Liver (tissue), 9 donors: ENCODE measurements around the gene GDPD2. TPM values are rescaled to one million over a fixed set of nuclear protein-coding genes. Genes with fewer than 3 reads are reported as not detected.

Source experiments
- DNase-seq: peaks from one replicate; pipeline ENCODE4 v3.0.0-alpha.2; 2017; ENCODE audit warnings: low spot score
- H3K27ac ChIP-seq, 2 donors: one replicate each; pipeline ENCODE4 v1.7.0; 2013; ENCODE audit warnings: inconsistent platforms in 2 of 2, low read length in 2 of 2, control low read depth in 1 of 2, low read depth in 1 of 2, mild to moderate bottlenecking in 1 of 2
- H3K27me3 ChIP-seq, 4 donors: one replicate each; pipeline versions ENCODE4 v1.6.1 to v1.7.0; 2013; ENCODE audit warnings: low read length in 3 of 4, inconsistent platforms in 1 of 4, mild to moderate bottlenecking in 1 of 4, moderate library complexity in 1 of 4; ENCODE audit not compliant: control insufficient read depth in 4 of 4, insufficient read depth in 4 of 4
- H3K36me3 ChIP-seq, 4 donors: one replicate each; pipeline versions ENCODE4 v1.6.1 to v1.7.0; 2013; ENCODE audit warnings: low read length in 3 of 4, mild to moderate bottlenecking in 3 of 4, low read depth in 1 of 4, moderate library complexity in 1 of 4; ENCODE audit not compliant: control insufficient read depth in 4 of 4, insufficient read depth in 3 of 4
- H3K4me1 ChIP-seq, 4 donors: one replicate each; pipeline versions ENCODE4 v1.6.1 to v1.7.0; 2013; ENCODE audit warnings: low read length in 3 of 4, mild to moderate bottlenecking in 3 of 4, moderate library complexity in 1 of 4; ENCODE audit not compliant: control insufficient read depth in 4 of 4, insufficient read depth in 4 of 4
- H3K4me3 ChIP-seq, 3 donors: one replicate each; pipeline versions ENCODE4 v1.6.1 to v1.7.0; 2013; ENCODE audit warnings: low read length in 3 of 3, control low read depth in 1 of 3, low read depth in 1 of 3, mild to moderate bottlenecking in 1 of 3
- H3K9ac ChIP-seq, 2 donors: one replicate each; pipeline ENCODE4 v1.7.0; 2013; ENCODE audit warnings: low read length in 2 of 2, mild to moderate bottlenecking in 2 of 2, moderate library complexity in 2 of 2, control low read depth in 1 of 2, low read depth in 1 of 2
- H3K9me3 ChIP-seq, 4 donors: one replicate each; pipeline versions ENCODE4 v1.6.1 to v1.7.0; 2013; ENCODE audit warnings: low read length in 3 of 4; ENCODE audit not compliant: control insufficient read depth in 4 of 4
- EGR1 ChIP-seq, 2 donors: IDR thresholded peaks; 2 replicates each; pipeline ENCODE4 v1.6.1; 2016 to 2018; ENCODE audit warnings: antibody characterized with exemption in 2 of 2, low read depth in 2 of 2
- FOXA1 ChIP-seq: IDR thresholded peaks from 2 replicates; pipeline ENCODE4 v1.6.1; 2016; ENCODE audit warnings: antibody characterized with exemption
- FOXA2 ChIP-seq: IDR thresholded peaks from 2 replicates; pipeline ENCODE4 v1.6.1; 2016; ENCODE audit warnings: antibody characterized with exemption
- GABPA ChIP-seq, 2 donors: IDR thresholded peaks in 1 of 2; conservative IDR thresholded peaks in 1 of 2; 2 replicates each; pipeline ENCODE4 v1.6.1; 2016; ENCODE audit warnings: antibody characterized with exemption in 2 of 2, mild to moderate bottlenecking in 1 of 2, moderate library complexity in 1 of 2
- HNF4A ChIP-seq, 2 donors: conservative IDR thresholded peaks; 2 replicates each; pipeline ENCODE4 v1.6.1; 2016; ENCODE audit warnings: antibody characterized with exemption in 2 of 2, mild to moderate bottlenecking in 2 of 2
- HNF4G ChIP-seq: IDR thresholded peaks from 2 replicates; pipeline ENCODE4 v1.6.1; 2016; ENCODE audit warnings: antibody characterized with exemption
- NR2F2 ChIP-seq: IDR thresholded peaks from 2 replicates; pipeline ENCODE4 v1.6.1; 2016; ENCODE audit warnings: antibody characterized with exemption
- RAD21 ChIP-seq, 2 donors: IDR thresholded peaks; 2 replicates each; pipeline ENCODE4 v1.6.1; 2016; ENCODE audit warnings: antibody characterized with exemption in 2 of 2, mild to moderate bottlenecking in 2 of 2
- REST ChIP-seq: IDR thresholded peaks from 2 replicates; pipeline ENCODE4 v1.6.1; 2016; ENCODE audit warnings: antibody characterized with exemption, mild to moderate bottlenecking
- RXRA ChIP-seq, 2 donors: IDR thresholded peaks; 2 replicates each; pipeline ENCODE4 v1.6.1; 2017 to 2018; ENCODE audit warnings: antibody characterized with exemption in 2 of 2, mild to moderate bottlenecking in 1 of 2
- SP1 ChIP-seq: IDR thresholded peaks from 2 replicates; pipeline ENCODE4 v1.6.1; 2018; ENCODE audit warnings: antibody characterized with exemption, mild to moderate bottlenecking
- TAF1 ChIP-seq: conservative IDR thresholded peaks from 2 replicates; pipeline ENCODE4 v1.6.1; 2016; ENCODE audit warnings: antibody characterized with exemption, mild to moderate bottlenecking
- YY1 ChIP-seq: IDR thresholded peaks from 2 replicates; pipeline ENCODE4 v1.6.1; 2016; ENCODE audit warnings: antibody characterized with exemption, mild to moderate bottlenecking
- ZBTB33 ChIP-seq: IDR thresholded peaks from 2 replicates; pipeline ENCODE4 v1.6.1; 2016; ENCODE audit warnings: antibody characterized with exemption
- WGBS: extraction: QIAGEN DNeasy Blood & Tissue Kit; methylation state at CpG from one replicate; pipeline ENCODE4 v1.1.7; 2013; 5-methylcytosine and 5-hydroxymethylcytosine counted together
- polyA plus RNA-seq, 2 donors: library from polyadenylated mRNA; stranded (reverse) in 1 of 2; unstranded in 1 of 2; fragments of 200-250 nt in 1 of 2; fragments of >200 nt in 1 of 2; fragmentation: Nextera tagmentation in 1 of 2; extraction: Ambion mirVana in 1 of 2; gene quantifications; one replicate each; pipeline versions ENCODE4 v1.2.1 to v1.2.3, GENCODE V29; 2013 to 2015
- total RNA-seq, 2 donors: library from RNA; depleted of rRNA; stranded (reverse); fragments of >200 nt; gene quantifications; one replicate each; pipeline ENCODE4 v1.2.3, GENCODE V29; 2014
- TF ChIP-seq, protein P1 (sequence below): IDR thresholded peaks from 2 replicates; pipeline ENCODE4 v1.6.1; 2016; ENCODE audit warnings: antibody characterized with exemption
- TF ChIP-seq, protein P2 (sequence below): fragments of 150-350 bp; IDR thresholded peaks from 2 replicates; pipeline ENCODE4 v1.5.1; 2017; ENCODE audit warnings: improper control_type of control experiment, low read depth, low read length; ENCODE audit not compliant: missing input control
- donor health status: healthy.
- donor health status: healthy.
- donor health status: healthy.
- donor health status: healthy.
- donor health status: healthy.

The GDPD2 gene
- total and polyA plus RNA-seq, 4 donors, result not detected

DNA sequence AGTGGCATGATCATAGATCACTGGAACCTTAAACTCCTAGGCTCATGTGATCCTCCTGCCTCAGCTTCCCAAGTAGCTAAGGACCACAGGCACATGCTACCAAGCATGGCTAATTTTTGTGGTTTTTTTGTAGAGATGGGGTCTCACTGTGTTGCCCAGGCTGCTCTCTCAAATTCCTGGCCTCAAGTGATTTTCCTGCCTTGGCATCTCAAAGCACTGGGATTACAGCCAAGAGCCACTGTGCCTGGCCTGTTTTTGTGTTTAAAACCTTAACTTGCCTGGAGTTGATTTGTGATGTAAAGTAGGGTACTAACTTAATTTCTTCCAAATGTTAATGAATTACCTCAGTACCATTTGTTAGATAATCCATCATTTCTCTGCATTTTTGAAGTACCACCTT lies 43.9 kb downstream of the GDPD2 start (continued):
- TF ChIP-seq REST (no peak), HNF4G (no peak), FOXA1 (no peak), RXRA (IDR thresholded peaks at IDR 0.05) (no peak), GABPA (IDR thresholded peaks at IDR 0.05 in 1 of 2, conservative IDR thresholded peaks at IDR 0.05 in 1 of 2) (no peak), NR2F2 (no peak)

DNA sequence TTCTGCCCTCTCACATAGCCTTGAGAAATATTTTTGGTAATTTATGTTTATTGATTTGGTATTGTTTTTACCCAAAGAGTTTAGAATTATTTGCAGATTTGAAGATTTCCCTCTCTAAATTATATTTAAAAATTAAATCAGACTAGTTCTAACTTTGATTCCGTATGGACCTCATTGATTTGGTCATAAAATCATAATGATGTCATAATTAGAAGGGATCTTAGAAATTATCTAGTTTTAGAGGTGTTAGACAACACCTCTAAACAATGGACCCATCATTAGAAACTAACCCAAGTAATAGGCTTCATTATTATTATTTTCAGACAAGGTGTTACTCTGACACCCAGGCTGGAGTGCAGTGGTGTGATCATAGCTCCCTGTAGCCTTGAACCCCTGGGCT lies 45.6 kb downstream of the GDPD2 start:
- no peak overlapping the region for H3K4me3 ChIP-seq
- 94% methylated on average over 1 of the region's 1 CpG for WGBS
- H3K9me3 ChIP-seq, result no peaks in the 10 kb centered on the region
- no peak overlapping the region for H3K27ac ChIP-seq
- no peak for DNase-seq
- H3K4me1 ChIP-seq, result no peaks in the 10 kb centered on the region
- H3K27me3 ChIP-seq, result no peaks in the 10 kb centered on the region
- H3K36me3 ChIP-seq, result no peaks in the 10 kb centered on the region
- no peak overlapping the region for H3K9ac ChIP-seq
- no peak for TF ChIP-seq YY1
- no peak for TF ChIP-seq REST
- no peak for TF ChIP-seq SP1
- no peak for TF ChIP-seq EGR1 (IDR thresholded peaks at IDR 0.05; ENCODE audit: low read depth in 2 of 2)

DNA sequence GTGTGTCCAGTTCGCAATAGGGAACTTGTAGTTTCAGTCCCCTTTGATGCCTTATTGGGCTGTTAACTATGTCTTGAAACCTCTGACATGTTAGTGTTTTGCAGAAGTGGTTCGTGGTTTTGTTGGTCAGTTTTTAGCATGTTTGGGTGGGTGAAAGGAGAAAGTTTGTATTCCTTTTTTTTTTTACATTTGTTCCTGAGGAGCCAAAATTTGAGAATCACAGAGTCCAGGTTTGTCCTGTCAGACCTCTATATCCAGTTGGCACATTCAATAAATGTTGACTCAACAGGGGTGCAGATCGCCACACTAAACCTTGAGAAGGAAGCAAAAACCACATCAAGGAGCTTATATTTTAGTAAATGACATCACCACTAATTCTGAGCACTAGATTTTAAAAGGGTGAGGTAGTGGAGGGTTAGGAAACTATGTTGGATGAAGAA lies 47.8 kb downstream of the GDPD2 start:
- 83% methylated on average over 3 of the region's 3 CpGs for WGBS
- Histone ChIP-seq H3K4me1 (no peaks in the 10 kb centered on the region), H3K27me3 (no peaks in the 10 kb centered on the region)
- no peak for TF ChIP-seq RAD21 (IDR thresholded peaks at IDR 0.05)
- TF ChIP-seq RXRA (IDR thresholded peaks at IDR 0.05), result no peak
- no peak for TF ChIP-seq HNF4A (conservative IDR thresholded peaks at IDR 0.05)
- TF ChIP-seq YY1, result no peak
- no peak for TF ChIP-seq TAF1
- TF ChIP-seq GABPA (IDR thresholded peaks at IDR 0.05 in 1 of 2, conservative IDR thresholded peaks at IDR 0.05 in 1 of 2), result no peak
- TF ChIP-seq HNF4G, result no peak
- no peak for TF ChIP-seq NR2F2
- TF ChIP-seq, protein P1, sequence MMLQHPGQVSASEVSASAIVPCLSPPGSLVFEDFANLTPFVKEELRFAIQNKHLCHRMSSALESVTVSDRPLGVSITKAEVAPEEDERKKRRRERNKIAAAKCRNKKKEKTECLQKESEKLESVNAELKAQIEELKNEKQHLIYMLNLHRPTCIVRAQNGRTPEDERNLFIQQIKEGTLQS, result no peak
- TF ChIP-seq, protein P2, sequence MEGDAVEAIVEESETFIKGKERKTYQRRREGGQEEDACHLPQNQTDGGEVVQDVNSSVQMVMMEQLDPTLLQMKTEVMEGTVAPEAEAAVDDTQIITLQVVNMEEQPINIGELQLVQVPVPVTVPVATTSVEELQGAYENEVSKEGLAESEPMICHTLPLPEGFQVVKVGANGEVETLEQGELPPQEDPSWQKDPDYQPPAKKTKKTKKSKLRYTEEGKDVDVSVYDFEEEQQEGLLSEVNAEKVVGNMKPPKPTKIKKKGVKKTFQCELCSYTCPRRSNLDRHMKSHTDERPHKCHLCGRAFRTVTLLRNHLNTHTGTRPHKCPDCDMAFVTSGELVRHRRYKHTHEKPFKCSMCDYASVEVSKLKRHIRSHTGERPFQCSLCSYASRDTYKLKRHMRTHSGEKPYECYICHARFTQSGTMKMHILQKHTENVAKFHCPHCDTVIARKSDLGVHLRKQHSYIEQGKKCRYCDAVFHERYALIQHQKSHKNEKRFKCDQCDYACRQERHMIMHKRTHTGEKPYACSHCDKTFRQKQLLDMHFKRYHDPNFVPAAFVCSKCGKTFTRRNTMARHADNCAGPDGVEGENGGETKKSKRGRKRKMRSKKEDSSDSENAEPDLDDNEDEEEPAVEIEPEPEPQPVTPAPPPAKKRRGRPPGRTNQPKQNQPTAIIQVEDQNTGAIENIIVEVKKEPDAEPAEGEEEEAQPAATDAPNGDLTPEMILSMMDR, result no peak
- no peak for TF ChIP-seq ZBTB33
- no peak for TF ChIP-seq SP1
- TF ChIP-seq EGR1 (IDR thresholded peaks at IDR 0.05; ENCODE audit: low read depth in 2 of 2), result no peak
- TF ChIP-seq FOXA2, result no peak

More for the DNA sequence above, 47.8 kb downstream of the GDPD2 start:
- Histone ChIP-seq H3K9ac (no peak overlapping the region), H3K4me3 (no peak overlapping the region), H3K27ac (no peak overlapping the region), H3K9me3 (no peaks in the 10 kb centered on the region), H3K36me3 (no peaks in the 10 kb centered on the region)
- no peak for DNase-seq
